GM12878 (cell line): ENCODE results near the gene ZC3H6. TPM values are rescaled to one million over a fixed set of nuclear protein-coding genes. Genes with fewer than 3 reads are reported as not detected.

ENCODE experiments used
- ATF7 ChIP-seq: fragments of 450-650 bp; IDR thresholded peaks from 2 replicates; pipeline ENCODE4 v1.6.1; 2016; ENCODE audit warnings: low read depth, mild to moderate bottlenecking
- CBX5 ChIP-seq: sonication (generic); IDR thresholded peaks from 2 replicates; pipeline ENCODE4 v1.6.1; 2016; ENCODE audit warnings: low read depth, moderate library complexity, mild to moderate bottlenecking, inconsistent platforms
- ETV6 ChIP-seq, 2 experiments: fragments of 450-650 bp in 1 of 2; IDR thresholded peaks in 1 of 2; conservative IDR thresholded peaks in 1 of 2; 2 replicates each; pipeline ENCODE4 v1.6.1; 2014; ENCODE audit warnings: antibody characterized with exemption in 1 of 2, borderline replicate concordance in 1 of 2, low read depth in 1 of 2, mild to moderate bottlenecking in 1 of 2, moderate library complexity in 1 of 2
- HCFC1 ChIP-seq: fragments of 150-350 bp; IDR thresholded peaks from 2 replicates; pipeline ENCODE4 v1.6.1; 2014; ENCODE audit warnings: low read length
- POLR2A ChIP-seq: IDR thresholded peaks from 2 replicates; pipeline ENCODE4 v1.6.1; 2011; ENCODE audit warnings: low read depth, mild to moderate bottlenecking, low read length
- POLR2AphosphoS5 ChIP-seq: IDR thresholded peaks from 2 replicates; pipeline ENCODE4 v1.6.1; 2011; ENCODE audit warnings: mild to moderate bottlenecking, low read length, inconsistent platforms
- RCOR1 ChIP-seq: conservative IDR thresholded peaks from 2 replicates; pipeline ENCODE4 v1.6.1; 2012; ENCODE audit warnings: low read depth, low read length, improper control_type of control experiment
- SMAD1 ChIP-seq: fragments of 450-650 bp; IDR thresholded peaks from 2 replicates; pipeline ENCODE4 v1.6.1; 2018; ENCODE audit warnings: mild to moderate bottlenecking, low read depth; ENCODE audit not compliant: partially characterized antibody
- SMARCA5 ChIP-seq: fragments of 450-650 bp; IDR thresholded peaks from 2 replicates; pipeline ENCODE4 v1.6.1; 2017; ENCODE audit warnings: mild to moderate bottlenecking
- SUPT20H ChIP-seq: IDR thresholded peaks from 2 replicates; pipeline ENCODE4 v1.6.1; 2011; ENCODE audit warnings: low read depth, mild to moderate bottlenecking, low read length, moderate library complexity, borderline replicate concordance; ENCODE audit not compliant: control insufficient read depth
- polyA plus RNA-seq, 11 experiments: library from polyadenylated mRNA; depleted of rRNA in 4 of 11; unstranded in 6 of 11; stranded (reverse) in 5 of 11; fragments of >200 nt; fragmentation: Nextera tagmentation in 4 of 11; fragmentation: Illumina TruSeq in 1 of 11; extraction: Ambion mirVana in 4 of 11; extraction: Trizol in 1 of 11; gene quantifications; 1 replicate in 1 of 11; 2 replicates in 10 of 11; pipeline versions ENCODE4 v1.2.1 to v1.2.3, GENCODE V29; 2011 to 2016; ENCODE audit warnings: inconsistent platforms in 2 of 11, missing spikeins in 2 of 11, low read depth in 1 of 11
- total RNA-seq, 4 experiments: library from RNA; depleted of rRNA in 3 of 4; stranded (reverse); fragments of >200 nt in 3 of 4; fragmentation: Illumina TruSeq in 1 of 4; extraction: Trizol in 1 of 4; gene quantifications; 2 replicates each; pipeline versions ENCODE4 v1.2.1 to v1.2.3, GENCODE V29; 2013 to 2021
- TF ChIP-seq, protein P1 (sequence below): IDR thresholded peaks from 2 replicates; pipeline ENCODE4 v1.6.1; 2011; ENCODE audit warnings: borderline replicate concordance, low read depth, mild to moderate bottlenecking, moderate library complexity, mixed read lengths, low read length; ENCODE audit not compliant: insufficient read depth; ENCODE audit errors: extremely low read length
- TF ChIP-seq, protein P2 (sequence below): fragments of 450-650 bp; IDR thresholded peaks from 2 replicates; pipeline ENCODE4 v1.6.1; 2017; ENCODE audit warnings: antibody characterized with exemption, mild to moderate bottlenecking, moderate library complexity
- TF ChIP-seq, protein P3 (sequence below): fragments of 450-650 bp; formaldehyde crosslinking; IDR thresholded peaks from 2 replicates; pipeline ENCODE4 v1.4.0; 2020; ENCODE audit warnings: mild to moderate bottlenecking, moderate library complexity
- TF ChIP-seq, protein P4 (sequence below): IDR thresholded peaks from 2 replicates; pipeline ENCODE4 v1.6.1; 2012; ENCODE audit warnings: low read depth, low read length, improper control_type of control experiment
- TF ChIP-seq, protein P5 (sequence below): fragments of 450-650 bp; IDR thresholded peaks from 2 replicates; pipeline ENCODE4 v1.6.1; 2014; ENCODE audit warnings: mild to moderate bottlenecking
- TF ChIP-seq, protein P6 (sequence below): fragments of 450-650 bp; IDR thresholded peaks from 2 replicates; pipeline ENCODE4 v1.6.1; 2017; ENCODE audit warnings: low read depth, mild to moderate bottlenecking, moderate library complexity

The ZC3H6 gene
- total and polyA plus RNA-seq, 10 of the 15 experiments (the other 5 are each of a cell fraction or from before 2014, with no cell fraction given), result 0.53 to 4.7 (median 1.9) TPM

DNA sequence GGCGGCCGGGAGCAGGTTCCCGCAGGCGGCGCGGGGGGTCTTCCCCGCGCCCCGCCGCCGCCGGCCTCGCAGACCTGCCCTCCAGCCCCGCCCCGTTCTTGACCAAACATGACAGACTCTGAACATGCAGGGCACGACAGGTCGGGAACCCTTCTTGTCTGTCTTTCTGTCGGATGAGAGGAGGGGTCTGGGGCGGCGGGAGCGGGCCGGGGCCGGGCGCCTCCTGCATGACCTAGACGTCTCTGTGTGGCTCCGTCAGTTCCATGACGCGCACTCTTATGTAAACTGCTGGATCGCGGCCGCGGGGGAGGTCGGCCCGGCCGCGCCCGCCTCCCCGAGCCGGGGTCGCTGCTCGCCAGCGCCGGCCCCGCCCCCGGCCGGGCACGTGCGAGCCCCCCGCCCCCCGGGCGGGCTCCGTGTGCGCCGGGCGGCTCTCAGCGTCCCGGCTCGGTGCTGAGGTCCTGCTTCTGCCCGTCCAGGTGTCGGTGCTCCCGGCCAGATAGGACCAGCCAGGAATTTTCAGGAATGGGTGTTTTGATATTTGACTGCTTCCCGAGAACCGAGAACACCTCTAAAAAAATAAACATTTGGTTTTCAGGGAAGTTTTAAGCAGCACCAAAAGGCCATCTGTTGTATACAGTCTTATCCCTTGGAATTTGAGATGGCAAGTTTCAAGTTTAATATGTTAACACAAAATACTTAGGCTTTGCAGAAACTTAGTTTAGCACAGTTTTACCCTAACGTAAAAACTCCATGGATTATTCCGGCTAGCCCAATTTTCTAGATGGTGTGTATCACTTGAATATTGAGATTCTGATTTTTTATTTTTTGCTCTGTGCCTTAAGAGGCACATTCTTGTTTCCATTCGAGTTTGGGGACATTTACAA lies 733 bp downstream of the ZC3H6 start (continued):
- TF ChIP-seq, protein P1, sequence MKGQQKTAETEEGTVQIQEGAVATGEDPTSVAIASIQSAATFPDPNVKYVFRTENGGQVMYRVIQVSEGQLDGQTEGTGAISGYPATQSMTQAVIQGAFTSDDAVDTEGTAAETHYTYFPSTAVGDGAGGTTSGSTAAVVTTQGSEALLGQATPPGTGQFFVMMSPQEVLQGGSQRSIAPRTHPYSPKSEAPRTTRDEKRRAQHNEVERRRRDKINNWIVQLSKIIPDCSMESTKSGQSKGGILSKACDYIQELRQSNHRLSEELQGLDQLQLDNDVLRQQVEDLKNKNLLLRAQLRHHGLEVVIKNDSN, result no peak
- TF ChIP-seq POLR2AphosphoS5, result peak; percentile 31
- TF ChIP-seq SMAD1, result no peak
- TF ChIP-seq SUPT20H, result no peak
- TF ChIP-seq ATF7, result no peak
- TF ChIP-seq, protein P2, sequence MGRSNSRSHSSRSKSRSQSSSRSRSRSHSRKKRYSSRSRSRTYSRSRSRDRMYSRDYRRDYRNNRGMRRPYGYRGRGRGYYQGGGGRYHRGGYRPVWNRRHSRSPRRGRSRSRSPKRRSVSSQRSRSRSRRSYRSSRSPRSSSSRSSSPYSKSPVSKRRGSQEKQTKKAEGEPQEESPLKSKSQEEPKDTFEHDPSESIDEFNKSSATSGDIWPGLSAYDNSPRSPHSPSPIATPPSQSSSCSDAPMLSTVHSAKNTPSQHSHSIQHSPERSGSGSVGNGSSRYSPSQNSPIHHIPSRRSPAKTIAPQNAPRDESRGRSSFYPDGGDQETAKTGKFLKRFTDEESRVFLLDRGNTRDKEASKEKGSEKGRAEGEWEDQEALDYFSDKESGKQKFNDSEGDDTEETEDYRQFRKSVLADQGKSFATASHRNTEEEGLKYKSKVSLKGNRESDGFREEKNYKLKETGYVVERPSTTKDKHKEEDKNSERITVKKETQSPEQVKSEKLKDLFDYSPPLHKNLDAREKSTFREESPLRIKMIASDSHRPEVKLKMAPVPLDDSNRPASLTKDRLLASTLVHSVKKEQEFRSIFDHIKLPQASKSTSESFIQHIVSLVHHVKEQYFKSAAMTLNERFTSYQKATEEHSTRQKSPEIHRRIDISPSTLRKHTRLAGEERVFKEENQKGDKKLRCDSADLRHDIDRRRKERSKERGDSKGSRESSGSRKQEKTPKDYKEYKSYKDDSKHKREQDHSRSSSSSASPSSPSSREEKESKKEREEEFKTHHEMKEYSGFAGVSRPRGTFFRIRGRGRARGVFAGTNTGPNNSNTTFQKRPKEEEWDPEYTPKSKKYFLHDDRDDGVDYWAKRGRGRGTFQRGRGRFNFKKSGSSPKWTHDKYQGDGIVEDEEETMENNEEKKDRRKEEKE, result no peak
- TF ChIP-seq RCOR1, result no peak
- TF ChIP-seq ETV6 (conservative IDR thresholded peaks at IDR 0.05 in 1 of 2, IDR thresholded peaks at IDR 0.05 in 1 of 2; ENCODE audit: borderline replicate concordance in 1 of 2, low read depth in 1 of 2), result no peak
- TF ChIP-seq POLR2A, result peak; percentile 57
- no peak for TF ChIP-seq SMARCA5
- TF ChIP-seq, protein P3, sequence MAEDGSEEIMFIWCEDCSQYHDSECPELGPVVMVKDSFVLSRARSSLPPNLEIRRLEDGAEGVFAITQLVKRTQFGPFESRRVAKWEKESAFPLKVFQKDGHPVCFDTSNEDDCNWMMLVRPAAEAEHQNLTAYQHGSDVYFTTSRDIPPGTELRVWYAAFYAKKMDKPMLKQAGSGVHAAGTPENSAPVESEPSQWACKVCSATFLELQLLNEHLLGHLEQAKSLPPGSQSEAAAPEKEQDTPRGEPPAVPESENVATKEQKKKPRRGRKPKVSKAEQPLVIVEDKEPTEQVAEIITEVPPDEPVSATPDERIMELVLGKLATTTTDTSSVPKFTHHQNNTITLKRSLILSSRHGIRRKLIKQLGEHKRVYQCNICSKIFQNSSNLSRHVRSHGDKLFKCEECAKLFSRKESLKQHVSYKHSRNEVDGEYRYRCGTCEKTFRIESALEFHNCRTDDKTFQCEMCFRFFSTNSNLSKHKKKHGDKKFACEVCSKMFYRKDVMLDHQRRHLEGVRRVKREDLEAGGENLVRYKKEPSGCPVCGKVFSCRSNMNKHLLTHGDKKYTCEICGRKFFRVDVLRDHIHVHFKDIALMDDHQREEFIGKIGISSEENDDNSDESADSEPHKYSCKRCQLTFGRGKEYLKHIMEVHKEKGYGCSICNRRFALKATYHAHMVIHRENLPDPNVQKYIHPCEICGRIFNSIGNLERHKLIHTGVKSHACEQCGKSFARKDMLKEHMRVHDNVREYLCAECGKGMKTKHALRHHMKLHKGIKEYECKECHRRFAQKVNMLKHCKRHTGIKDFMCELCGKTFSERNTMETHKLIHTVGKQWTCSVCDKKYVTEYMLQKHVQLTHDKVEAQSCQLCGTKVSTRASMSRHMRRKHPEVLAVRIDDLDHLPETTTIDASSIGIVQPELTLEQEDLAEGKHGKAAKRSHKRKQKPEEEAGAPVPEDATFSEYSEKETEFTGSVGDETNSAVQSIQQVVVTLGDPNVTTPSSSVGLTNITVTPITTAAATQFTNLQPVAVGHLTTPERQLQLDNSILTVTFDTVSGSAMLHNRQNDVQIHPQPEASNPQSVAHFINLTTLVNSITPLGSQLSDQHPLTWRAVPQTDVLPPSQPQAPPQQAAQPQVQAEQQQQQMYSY (CRISPR knock-in tag), result no peak
- TF ChIP-seq, protein P4, sequence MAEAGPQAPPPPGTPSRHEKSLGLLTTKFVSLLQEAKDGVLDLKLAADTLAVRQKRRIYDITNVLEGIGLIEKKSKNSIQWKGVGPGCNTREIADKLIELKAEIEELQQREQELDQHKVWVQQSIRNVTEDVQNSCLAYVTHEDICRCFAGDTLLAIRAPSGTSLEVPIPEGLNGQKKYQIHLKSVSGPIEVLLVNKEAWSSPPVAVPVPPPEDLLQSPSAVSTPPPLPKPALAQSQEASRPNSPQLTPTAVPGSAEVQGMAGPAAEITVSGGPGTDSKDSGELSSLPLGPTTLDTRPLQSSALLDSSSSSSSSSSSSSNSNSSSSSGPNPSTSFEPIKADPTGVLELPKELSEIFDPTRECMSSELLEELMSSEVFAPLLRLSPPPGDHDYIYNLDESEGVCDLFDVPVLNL, result no peak
- TF ChIP-seq, protein P5, sequence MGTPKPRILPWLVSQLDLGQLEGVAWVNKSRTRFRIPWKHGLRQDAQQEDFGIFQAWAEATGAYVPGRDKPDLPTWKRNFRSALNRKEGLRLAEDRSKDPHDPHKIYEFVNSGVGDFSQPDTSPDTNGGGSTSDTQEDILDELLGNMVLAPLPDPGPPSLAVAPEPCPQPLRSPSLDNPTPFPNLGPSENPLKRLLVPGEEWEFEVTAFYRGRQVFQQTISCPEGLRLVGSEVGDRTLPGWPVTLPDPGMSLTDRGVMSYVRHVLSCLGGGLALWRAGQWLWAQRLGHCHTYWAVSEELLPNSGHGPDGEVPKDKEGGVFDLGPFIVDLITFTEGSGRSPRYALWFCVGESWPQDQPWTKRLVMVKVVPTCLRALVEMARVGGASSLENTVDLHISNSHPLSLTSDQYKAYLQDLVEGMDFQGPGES, result no peak
- no peak for TF ChIP-seq CBX5
- no peak; the same call in 1 of the 2 replicates for TF ChIP-seq HCFC1
- TF ChIP-seq, protein P6, sequence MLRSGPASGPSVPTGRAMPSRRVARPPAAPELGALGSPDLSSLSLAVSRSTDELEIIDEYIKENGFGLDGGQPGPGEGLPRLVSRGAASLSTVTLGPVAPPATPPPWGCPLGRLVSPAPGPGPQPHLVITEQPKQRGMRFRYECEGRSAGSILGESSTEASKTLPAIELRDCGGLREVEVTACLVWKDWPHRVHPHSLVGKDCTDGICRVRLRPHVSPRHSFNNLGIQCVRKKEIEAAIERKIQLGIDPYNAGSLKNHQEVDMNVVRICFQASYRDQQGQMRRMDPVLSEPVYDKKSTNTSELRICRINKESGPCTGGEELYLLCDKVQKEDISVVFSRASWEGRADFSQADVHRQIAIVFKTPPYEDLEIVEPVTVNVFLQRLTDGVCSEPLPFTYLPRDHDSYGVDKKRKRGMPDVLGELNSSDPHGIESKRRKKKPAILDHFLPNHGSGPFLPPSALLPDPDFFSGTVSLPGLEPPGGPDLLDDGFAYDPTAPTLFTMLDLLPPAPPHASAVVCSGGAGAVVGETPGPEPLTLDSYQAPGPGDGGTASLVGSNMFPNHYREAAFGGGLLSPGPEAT, result no peak
